KOPT-K1 (cell line): ENCODE data around the gene NPLOC4.

ENCODE experiments used
- H3K27ac ChIP-seq: fragments of 200-600 bp; sonication (generic); 2 replicates; pipeline ENCODE4 v1.5.1; 2016; ENCODE audit warnings: antibody characterized with exemption, mild to moderate bottlenecking, low read depth, low read length; ENCODE audit not compliant: poor library complexity, severe bottlenecking
- H3K36me3 ChIP-seq: fragments of 200-600 bp; sonication (generic); 2 replicates; pipeline ENCODE4 v1.5.1; 2017; ENCODE audit warnings: antibody characterized with exemption, mild to moderate bottlenecking, low read length, moderate library complexity; ENCODE audit not compliant: insufficient read depth
- H3K9me3 ChIP-seq: fragments of 200-600 bp; sonication (generic); 2 replicates; pipeline ENCODE4 v1.5.1; 2017; ENCODE audit warnings: antibody characterized with exemption, low read length, mild to moderate bottlenecking; ENCODE audit not compliant: insufficient read depth, poor library complexity, severe bottlenecking

NPLOC4 gene

GRCh38 chr17:81558941-81559806 lies 77.7 kb downstream of the NPLOC4 start:
- no peak overlapping the region for H3K27ac ChIP-seq
- H3K9me3 ChIP-seq, result no peaks in the 10 kb centered on the region
- H3K36me3 ChIP-seq, result peaks cover 84% of the 10 kb centered on the region

GRCh38 chr17:81558115-81558468 lies 78.8 kb downstream of the NPLOC4 start:
- Histone ChIP-seq H3K9me3 (no peaks in the 10 kb centered on the region), H3K27ac (no peak overlapping the region), H3K36me3 (peaks cover 73% of the 10 kb centered on the region)

- Histone ChIP-seq H3K27ac (no peak overlapping the region), H3K36me3 (peaks cover 67% of the 10 kb centered on the region), H3K9me3 (no peaks in the 10 kb centered on the region)
Observed at GRCh38 chr17:81557276-81558114, 79.4 kb downstream of the NPLOC4 start.

GRCh38 chr17:81556863-81557262 lies 80.0 kb downstream of the NPLOC4 start:
- H3K27ac ChIP-seq, result no peak overlapping the region
- peaks cover 61% of the 10 kb centered on the region for H3K36me3 ChIP-seq

GRCh38 chr17:81556175-81556691 lies 80.7 kb downstream of the NPLOC4 start:
- Histone ChIP-seq H3K9me3 (no peaks in the 10 kb centered on the region), H3K27ac (no peak overlapping the region), H3K36me3 (peaks cover 54% of the 10 kb centered on the region)

More at GRCh38 chr17:81556863-81557262, 80.0 kb downstream of the NPLOC4 start:
- H3K9me3 ChIP-seq, result no peaks in the 10 kb centered on the region

GRCh38 chr17:81553616-81554181 lies 83.2 kb downstream of the NPLOC4 start:
- no peaks in the 10 kb centered on the region for H3K9me3 ChIP-seq
- H3K27ac ChIP-seq, result peak overlapping the region; percentile 68
- peaks cover 48% of the 10 kb centered on the region for H3K36me3 ChIP-seq

- Histone ChIP-seq H3K9me3 (no peaks in the 10 kb centered on the region), H3K36me3 (peaks cover 47% of the 10 kb centered on the region)
Observed at GRCh38 chr17:81553018-81553615, 83.8 kb downstream of the NPLOC4 start.

GRCh38 chr17:81552244-81553017 lies 84.5 kb downstream of the NPLOC4 start, which contains the start of gene FAAP100:
TSS of gene FAAP100 (minus strand) at chr17:81552353. CDS start at chr17:81552330, 23 bp downstream.
- Histone ChIP-seq H3K9me3 (no peaks in the 10 kb centered on the region), H3K36me3 (peaks cover 47% of the 10 kb centered on the region), H3K27ac (peak within 1 kb of the TSS; percentile 68)

More at GRCh38 chr17:81553018-81553615, 83.8 kb downstream of the NPLOC4 start:
- H3K27ac ChIP-seq, result peak overlapping the region; percentile 68

GRCh38 chr17:81551458-81552243 lies 85.3 kb downstream of the NPLOC4 start:
- H3K9me3 ChIP-seq, result no peaks in the 10 kb centered on the region
- H3K27ac ChIP-seq, result peak overlapping the region; percentile 68
- peaks cover 47% of the 10 kb centered on the region for H3K36me3 ChIP-seq

GRCh38 chr17:81550830-81551457 lies 86.0 kb downstream of the NPLOC4 start:
- H3K36me3 ChIP-seq, result peaks cover 47% of the 10 kb centered on the region
- peak overlapping the region; percentile 68 for H3K27ac ChIP-seq
- H3K9me3 ChIP-seq, result no peaks in the 10 kb centered on the region

GRCh38 chr17:81550285-81550684 lies 86.6 kb downstream of the NPLOC4 start:
- Histone ChIP-seq H3K27ac (no peak overlapping the region), H3K9me3 (no peaks in the 10 kb centered on the region), H3K36me3 (peaks cover 53% of the 10 kb centered on the region)

GRCh38 chr17:81549826-81550225 lies 87.1 kb downstream of the NPLOC4 start:
- H3K36me3 ChIP-seq, result peaks cover 57% of the 10 kb centered on the region
- H3K9me3 ChIP-seq, result no peaks in the 10 kb centered on the region

GRCh38 chr17:81549031-81549557 lies 87.8 kb downstream of the NPLOC4 start:
- Histone ChIP-seq H3K36me3 (peaks cover 65% of the 10 kb centered on the region), H3K27ac (no peak overlapping the region), H3K9me3 (no peaks in the 10 kb centered on the region)

More at GRCh38 chr17:81549826-81550225, 87.1 kb downstream of the NPLOC4 start:
- no peak overlapping the region for H3K27ac ChIP-seq
